Measurements from ENCODE around the gene ADARB1.

ADARB1 gene

GRCh38 chr21:45166931-45167330 lies 92.6 kb downstream of the ADARB1 start:
- no peak for DNase-seq (ENCODE audit: low read depth)
- H3K4me3 ChIP-seq (ENCODE audit: control insufficient read depth, low read depth, low read length) = no peak overlapping the region
- TF ChIP-seq CTCF (conservative IDR thresholded peaks at IDR 0.05; ENCODE audit: control insufficient read depth, insufficient read depth, low read depth, low read length) = no peak

DNA sequence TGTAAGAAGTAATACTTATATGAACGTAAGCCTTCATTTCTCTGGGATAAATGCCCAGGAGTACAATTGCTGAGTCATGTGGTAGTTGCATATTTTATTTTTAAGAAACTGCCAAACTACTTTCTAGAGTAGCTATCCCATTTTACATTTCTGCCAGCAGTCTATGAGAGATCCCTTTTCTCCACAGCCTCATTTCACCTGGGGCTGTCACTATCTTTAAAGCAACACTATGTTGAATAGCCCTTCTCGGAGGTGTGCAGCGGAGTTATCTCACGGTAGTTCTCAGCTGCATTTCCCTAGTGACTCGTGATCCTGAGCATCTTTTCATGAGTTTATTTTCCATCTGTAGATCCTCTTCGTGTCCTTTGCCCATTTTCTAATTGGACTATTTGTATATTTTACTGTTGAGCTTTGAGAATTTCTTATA lies 93.4 kb downstream of the ADARB1 start:
- TF ChIP-seq CTCF (conservative IDR thresholded peaks at IDR 0.05; ENCODE audit: control insufficient read depth, insufficient read depth, low read depth, low read length) = no peak
- peak; percentile 71 for DNase-seq (ENCODE audit: low read depth)
- no peak overlapping the region for H3K4me3 ChIP-seq (ENCODE audit: control insufficient read depth, low read depth, low read length)

GRCh38 chr21:45168522-45168921 lies 94.1 kb downstream of the ADARB1 start:
- no peak for TF ChIP-seq CTCF (conservative IDR thresholded peaks at IDR 0.05; ENCODE audit: control insufficient read depth, insufficient read depth, low read depth, low read length)
- peak; percentile 11 for DNase-seq (ENCODE audit: low read depth)
- H3K4me3 ChIP-seq (ENCODE audit: control insufficient read depth, low read depth, low read length) = no peak overlapping the region

DNA sequence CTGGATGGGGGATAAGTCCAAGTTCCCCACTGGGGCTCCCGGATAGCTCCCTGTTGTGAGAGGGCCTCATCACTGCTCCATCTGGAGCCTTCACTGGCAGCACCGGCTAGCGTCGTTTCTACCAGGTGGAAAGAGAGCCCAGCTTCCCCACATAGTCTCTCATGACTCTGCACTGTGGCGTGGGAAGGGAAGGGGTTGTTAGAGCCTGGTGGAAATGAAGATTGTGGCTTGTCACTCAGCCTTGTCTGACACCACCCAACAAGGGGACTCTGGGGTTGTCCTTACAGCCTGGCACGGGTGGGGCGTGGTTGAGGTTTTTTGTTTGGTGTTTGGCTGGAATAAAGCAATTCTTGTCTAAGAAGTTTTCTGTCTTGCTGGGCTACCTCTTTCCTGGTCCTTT lies 94.6 kb downstream of the ADARB1 start:
- DNase-seq (ENCODE audit: low read depth) = no peak
- no peak overlapping the region for H3K4me3 ChIP-seq (ENCODE audit: control insufficient read depth, low read depth, low read length)
- no peak for TF ChIP-seq CTCF (conservative IDR thresholded peaks at IDR 0.05; ENCODE audit: control insufficient read depth, insufficient read depth, low read depth, low read length)

DNA sequence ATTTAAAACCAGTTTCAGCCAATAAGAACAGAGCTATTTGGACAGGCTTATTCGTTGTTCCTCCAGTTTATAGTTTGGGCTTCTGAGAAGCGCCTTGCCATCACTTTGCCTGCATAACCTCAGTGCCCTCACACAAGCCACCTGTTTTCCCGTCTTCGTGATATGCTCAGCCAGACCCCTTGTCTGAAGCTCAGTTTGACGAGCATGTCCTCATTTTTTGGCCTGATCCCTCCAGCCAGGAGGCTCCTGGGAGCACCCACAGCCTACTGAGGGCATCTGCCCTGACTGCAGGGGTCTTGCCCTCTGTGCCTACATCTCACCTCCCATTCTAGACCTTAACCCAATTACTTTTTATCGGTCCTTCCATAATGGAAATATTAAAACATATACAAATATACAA lies 95.3 kb downstream of the ADARB1 start:
- DNase-seq (ENCODE audit: low read depth) = no peak
- H3K4me3 ChIP-seq (ENCODE audit: control insufficient read depth, low read depth, low read length) = no peak overlapping the region
- TF ChIP-seq CTCF (conservative IDR thresholded peaks at IDR 0.05; ENCODE audit: control insufficient read depth, insufficient read depth, low read depth, low read length) = no peak

- no peak overlapping the region for H3K4me3 ChIP-seq (ENCODE audit: control insufficient read depth, low read depth, low read length)
- TF ChIP-seq CTCF (conservative IDR thresholded peaks at IDR 0.05; ENCODE audit: control insufficient read depth, insufficient read depth, low read depth, low read length) = no peak
- DNase-seq (ENCODE audit: low read depth) = no peak
Measured at GRCh38 chr21:45170987-45171386, 96.6 kb downstream of the ADARB1 start.

- no peak for TF ChIP-seq CTCF (conservative IDR thresholded peaks at IDR 0.05; ENCODE audit: control insufficient read depth, insufficient read depth, low read depth, low read length)
- DNase-seq (ENCODE audit: low read depth) = no peak
- H3K4me3 ChIP-seq (ENCODE audit: control insufficient read depth, low read depth, low read length) = no peak overlapping the region
Measured at GRCh38 chr21:45172420-45172819, 98.0 kb downstream of the ADARB1 start.
